Hepatocyte (in vitro differentiated cells): ENCODE data around the gene COL6A3. TPM values are rescaled to one million over a fixed set of nuclear protein-coding genes. Genes with fewer than 3 reads are reported as not detected.

ENCODE experiments used
- DNase-seq: peaks from one replicate; pipeline ENCODE4 v3.0.0-alpha.2; 2016; ENCODE audit warnings: low spot score
- H2AFZ ChIP-seq: fragments of 200-600 bp; sonication (generic); 2 replicates; pipeline ENCODE4 v1.6.0; 2016; ENCODE audit warnings: antibody characterized with exemption, mild to moderate bottlenecking
- H3K27ac ChIP-seq: fragments of 200-600 bp; sonication (generic); 2 replicates; pipeline ENCODE4 v1.5.1; 2016; ENCODE audit warnings: mild to moderate bottlenecking
- H3K27me3 ChIP-seq: fragments of 200-600 bp; sonication (generic); 2 replicates; pipeline ENCODE4 v1.6.1; 2016
- H3K36me3 ChIP-seq: fragments of 200-600 bp; sonication (generic); replicated peaks from 2 replicates; pipeline ENCODE4 v1.5.1; 2016; ENCODE audit warnings: low read depth; ENCODE audit not compliant: insufficient read depth
- H3K4me1 ChIP-seq: fragments of 200-600 bp; sonication (generic); 2 replicates; pipeline ENCODE4 v1.5.1; 2016; ENCODE audit warnings: mild to moderate bottlenecking, moderate library complexity; ENCODE audit not compliant: insufficient read depth
- H3K4me2 ChIP-seq: fragments of 200-600 bp; sonication (generic); 2 replicates; pipeline ENCODE4 v1.6.0; 2016
- H3K4me3 ChIP-seq: fragments of 200-600 bp; sonication (generic); 2 replicates; pipeline ENCODE4 v1.5.1; 2016; ENCODE audit warnings: mild to moderate bottlenecking
- H3K79me2 ChIP-seq: fragments of 200-600 bp; sonication (generic); 2 replicates; pipeline ENCODE4 v1.6.0; 2017; ENCODE audit warnings: mild to moderate bottlenecking
- H3K9me2 ChIP-seq: fragments of 200-600 bp; sonication (generic); replicated peaks from 2 replicates; pipeline ENCODE4 v1.6.0; 2017; ENCODE audit warnings: mild to moderate bottlenecking; ENCODE audit not compliant: insufficient read depth
- H3K9me3 ChIP-seq: fragments of 200-600 bp; sonication (generic); 2 replicates; pipeline ENCODE4 v1.5.1; 2016; ENCODE audit warnings: low read depth, mild to moderate bottlenecking
- H4K20me1 ChIP-seq: fragments of 200-600 bp; sonication (generic); 2 replicates; pipeline ENCODE4 v1.6.0; 2016; ENCODE audit warnings: mild to moderate bottlenecking; ENCODE audit not compliant: insufficient read depth, poor library complexity, severe bottlenecking
- CTCF ChIP-seq: fragments of 200-600 bp; sonication (generic); IDR thresholded peaks from 2 replicates; pipeline ENCODE4 v1.5.1; 2016; ENCODE audit warnings: antibody characterized with exemption, mild to moderate bottlenecking; ENCODE audit not compliant: poor library complexity
- EZH2 ChIP-seq: fragments of 200-600 bp; sonication (generic); IDR thresholded peaks from 2 replicates; pipeline ENCODE4 v1.6.1; 2016; ENCODE audit warnings: antibody characterized with exemption, mild to moderate bottlenecking, borderline replicate concordance
- EZH2phosphoT487 ChIP-seq: fragments of 200-600 bp; sonication (generic); IDR thresholded peaks from one replicate; pipeline ENCODE4 v1.6.1; 2018; ENCODE audit warnings: antibody characterized with exemption, mild to moderate bottlenecking, low read depth, moderate library complexity; ENCODE audit not compliant: unreplicated experiment, severe bottlenecking
- WGBS: methylation state at CpG from one replicate; pipeline ENCODE4 v1.1.6; 2016; ENCODE audit warnings: low lambda C conversion rate; ENCODE audit errors: missing lambda C conversion rate; 5-methylcytosine and 5-hydroxymethylcytosine counted together
- polyA plus RNA-seq: library from polyadenylated mRNA; unstranded; fragments of >200 nt; fragmentation: Nextera tagmentation; extraction: Ambion mirVana; gene quantifications from 2 replicates; pipeline ENCODE4 v1.2.1, GENCODE V29; 2016
- total RNA-seq: library from RNA; depleted of rRNA; stranded (reverse); fragments of >200 nt; gene quantifications from 2 replicates; pipeline ENCODE4 v1.2.3, GENCODE V29; 2014

COL6A3 gene
- total and polyA plus RNA-seq, 2 experiments from 2014 or later = 80.7 to 250 TPM

- TF ChIP-seq EZH2phosphoT487 = no peak
- TF ChIP-seq EZH2 = no peak
- no peak for TF ChIP-seq CTCF
- H3K4me3 ChIP-seq = no peak overlapping the region
- DNase-seq = no peak
- no peaks in the 10 kb centered on the region for H3K36me3 ChIP-seq
- no peak overlapping the region for H3K4me2 ChIP-seq
- no peak overlapping the region for H2AFZ ChIP-seq
- no peaks in the 10 kb centered on the region for H3K9me3 ChIP-seq
- 86% methylated on average over 2 of the region's 2 CpGs for WGBS
- peaks cover 11% of the 10 kb centered on the region for H4K20me1 ChIP-seq
- H3K4me1 ChIP-seq = peaks cover 4% of the 10 kb centered on the region
- H3K9me2 ChIP-seq = no peaks in the 10 kb centered on the region
- peaks cover 96% of the 10 kb centered on the region for H3K79me2 ChIP-seq
- H3K27me3 ChIP-seq = no peaks in the 10 kb centered on the region
- no peak overlapping the region for H3K27ac ChIP-seq
These were observed 8.4 kb downstream of the COL6A3 start for GRCh38 chr2:237405605-237406004.

- WGBS = 79% methylated on average over 13 of the region's 13 CpGs
- no peak for TF ChIP-seq CTCF
- no peak for TF ChIP-seq EZH2
- TF ChIP-seq EZH2phosphoT487 = no peak
- no peak for DNase-seq
- Histone ChIP-seq H2AFZ (no peak overlapping the region), H3K27ac (no peak overlapping the region), H3K9me3 (no peaks in the 10 kb centered on the region), H4K20me1 (peaks cover 16% of the 10 kb centered on the region), H3K79me2 (peaks cover 98% of the 10 kb centered on the region), H3K4me1 (peaks cover 4% of the 10 kb centered on the region), H3K9me2 (no peaks in the 10 kb centered on the region), H3K4me3 (no peak overlapping the region), H3K27me3 (no peaks in the 10 kb centered on the region), H3K36me3 (no peaks in the 10 kb centered on the region), H3K4me2 (no peak overlapping the region)
These were observed 8.9 kb downstream of the COL6A3 start for GRCh38 chr2:237405006-237405559.

- Histone ChIP-seq H3K4me2 (no peak overlapping the region), H3K9me2 (no peaks in the 10 kb centered on the region), H3K36me3 (no peaks in the 10 kb centered on the region), H3K27ac (no peak overlapping the region), H3K27me3 (no peaks in the 10 kb centered on the region), H4K20me1 (peaks cover 22% of the 10 kb centered on the region), H3K9me3 (no peaks in the 10 kb centered on the region), H3K4me1 (peaks cover 4% of the 10 kb centered on the region), H3K4me3 (no peak overlapping the region), H3K79me2 (peaks cover 100% of the 10 kb centered on the region), H2AFZ (no peak overlapping the region)
- no peak for TF ChIP-seq EZH2phosphoT487
- TF ChIP-seq EZH2 = no peak
- no peak for TF ChIP-seq CTCF
- DNase-seq = no peak
- 71% methylated on average over 2 of the region's 2 CpGs for WGBS
These were observed 9.6 kb downstream of the COL6A3 start for GRCh38 chr2:237404413-237404812.
